ENCODE results near the gene DNASE1L2. TPM values are rescaled to one million over a fixed set of nuclear protein-coding genes. Genes with fewer than 3 reads are reported as not detected.
A peak's percentile ranks its signal among the peaks of the same experiment; 100 is the strongest.
"Not testable (repeated sequence)": the region's sequence is repeated elsewhere in the genome, so short reads cannot be mapped to it uniquely, and the experiment has no call there.

DNASE1L2 gene
- polyA plus RNA-seq, 1 donor: 0.91 TPM

DNA sequence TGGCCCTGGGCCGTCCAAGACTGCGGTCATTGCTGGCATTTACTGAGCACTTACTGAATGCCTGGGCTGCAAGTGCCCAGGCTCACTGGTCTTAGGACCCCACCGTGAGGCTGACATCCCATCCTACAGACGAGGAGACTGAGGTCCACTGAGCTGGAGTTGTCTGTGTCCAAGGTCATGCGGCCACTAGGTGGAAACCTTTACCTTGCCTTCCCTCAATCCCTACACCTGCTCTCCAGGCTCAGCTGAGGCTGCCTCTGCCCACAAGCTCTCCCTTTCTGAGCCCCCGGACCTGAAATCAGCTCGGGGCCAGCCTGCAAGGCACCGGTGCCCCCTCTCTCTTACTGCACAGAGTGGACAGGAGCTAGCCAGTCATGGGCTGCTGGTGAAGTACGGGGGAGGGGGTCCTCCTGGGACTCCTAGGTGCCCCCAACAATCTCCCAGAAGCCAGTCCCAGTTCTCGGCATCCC is 41.4 kb upstream of the DNASE1L2 start:
- WGBS (ENCODE audit: insufficient coverage, low lambda C conversion rate): no CpG with 5 or more reads among the region's 10 CpGs
- H3K9me3 ChIP-seq (ENCODE audit: control insufficient read depth, low read depth, low read length): peaks cover 6% of the 10 kb centered on the region
- H3K36me3 ChIP-seq (ENCODE audit: control insufficient read depth, insufficient read depth, low read length): no peaks in the 10 kb centered on the region
- H3K4me3 ChIP-seq (ENCODE audit: low read length): no peak overlapping the region
- peaks cover 55% of the 10 kb centered on the region for H3K27me3 ChIP-seq (ENCODE audit: control insufficient read depth, insufficient read depth, low read length)
- no peak overlapping the region for H3K27ac ChIP-seq (ENCODE audit: low read length)
- peak; percentile 48 to 53 for DNase-seq
- H3K4me1 ChIP-seq (ENCODE audit: control insufficient read depth, insufficient read depth, low read length): peaks cover 13% of the 10 kb centered on the region

GRCh38 chr16:2195322-2196161 is 40.7 kb upstream of the DNASE1L2 start:
- Histone ChIP-seq H3K27me3 (ENCODE audit: control insufficient read depth, insufficient read depth, low read length) (peaks cover 62% of the 10 kb centered on the region), H3K4me1 (ENCODE audit: control insufficient read depth, insufficient read depth, low read length) (peaks cover 13% of the 10 kb centered on the region), H3K4me3 (ENCODE audit: low read length) (peak overlapping the region; percentile 3), H3K27ac (ENCODE audit: low read length) (no peak overlapping the region), H3K9me3 (ENCODE audit: control insufficient read depth, low read depth, low read length) (peaks cover 6% of the 10 kb centered on the region), H3K36me3 (ENCODE audit: control insufficient read depth, insufficient read depth, low read length) (no peaks in the 10 kb centered on the region)
- DNase-seq: no peak
- no CpG with 5 or more reads among the region's 49 CpGs for WGBS (ENCODE audit: insufficient coverage, low lambda C conversion rate)

DNA sequence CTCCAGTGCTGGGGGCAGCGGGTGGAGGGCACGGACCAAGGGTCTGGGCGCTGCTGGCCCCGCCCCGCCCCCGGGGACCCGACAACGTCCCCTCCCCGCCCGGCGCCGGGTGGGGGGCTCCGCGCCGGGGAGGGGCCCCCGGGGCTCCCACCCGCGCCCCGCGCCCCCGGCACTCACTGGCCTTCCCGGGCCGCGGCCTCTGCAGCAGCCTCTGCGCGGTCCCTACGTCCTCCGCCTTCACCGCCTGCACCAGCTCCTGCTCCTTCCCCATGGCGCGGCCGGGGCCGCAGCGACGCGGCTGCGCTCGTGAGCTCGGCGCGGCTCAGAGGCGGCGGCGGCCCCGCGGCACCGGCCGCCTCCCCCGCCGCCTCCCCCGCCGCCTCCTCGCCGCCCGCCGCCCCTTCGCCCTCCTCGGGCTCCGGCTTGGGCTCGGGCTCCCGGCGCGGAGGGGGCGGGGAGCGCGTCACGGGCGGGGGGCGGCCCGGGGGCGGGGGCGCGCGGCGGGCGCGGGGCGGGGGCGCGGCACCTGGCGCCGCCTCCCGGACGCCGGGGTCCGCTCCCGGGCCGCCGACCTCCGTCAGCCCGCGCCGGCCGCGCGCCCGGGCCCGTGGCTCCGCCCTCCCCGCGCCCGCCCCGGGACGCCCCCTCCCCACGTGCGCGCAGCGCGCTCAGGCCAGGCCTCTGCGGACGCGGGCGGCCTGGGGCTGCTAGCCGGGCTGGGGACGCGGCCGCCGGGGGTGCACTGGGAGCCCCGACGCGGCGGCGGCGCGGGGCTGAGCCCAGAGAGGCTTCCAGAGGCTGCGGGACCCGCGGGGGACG is 39.9 kb upstream of the DNASE1L2 start, which contains the start of gene CASKIN1:
Gene CASKIN1, minus strand, starts transcription at position 444 of the 819 bp plus-strand sequence. Its CDS starts 173 bp downstream, at position 271.
- Histone ChIP-seq H3K36me3 (ENCODE audit: control insufficient read depth, insufficient read depth, low read length) (no peaks in the 10 kb centered on the region), H3K9me3 (ENCODE audit: control insufficient read depth, low read depth, low read length) (peaks cover 6% of the 10 kb centered on the region), H3K4me1 (ENCODE audit: control insufficient read depth, insufficient read depth, low read length) (peaks cover 13% of the 10 kb centered on the region), H3K27ac (ENCODE audit: low read length) (no peak within 1 kb of the TSS), H3K4me3 (ENCODE audit: low read length) (peak within 1 kb of the TSS; percentile 3), H3K27me3 (ENCODE audit: control insufficient read depth, insufficient read depth, low read length) (peaks cover 64% of the 10 kb centered on the region)
- no peak for DNase-seq
- WGBS (ENCODE audit: insufficient coverage, low lambda C conversion rate): no CpG with 5 or more reads among the region's 129 CpGs

DNA sequence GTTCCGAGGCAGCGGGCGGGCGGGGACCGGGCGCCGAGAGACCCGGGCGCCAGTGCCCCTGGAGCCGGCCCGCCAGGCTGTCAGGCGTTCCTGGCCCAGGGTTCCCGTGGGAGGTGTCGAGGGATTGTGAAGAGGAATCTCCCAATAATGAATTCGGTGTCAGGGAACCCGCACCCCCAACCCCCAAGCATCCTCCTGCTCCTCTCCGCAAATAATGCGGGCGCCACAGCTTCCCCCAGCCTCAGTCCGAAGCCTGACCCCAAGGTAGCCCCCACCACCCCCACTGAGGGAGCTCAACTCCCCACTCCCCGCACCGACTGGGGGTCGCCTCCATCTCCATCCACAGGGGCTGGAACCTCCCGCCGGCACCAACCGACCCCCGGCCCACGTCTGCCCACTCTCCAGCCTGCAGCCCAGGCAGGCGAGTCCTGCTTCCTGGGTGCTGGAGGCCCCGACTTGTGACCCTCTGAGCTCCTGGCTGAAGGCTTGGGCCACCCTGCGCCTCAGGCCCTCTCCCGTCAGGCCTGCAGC is 39.2 kb upstream of the DNASE1L2 start:
- WGBS (ENCODE audit: insufficient coverage, low lambda C conversion rate): no CpG with 5 or more reads among the region's 32 CpGs
- no peak for DNase-seq
- Histone ChIP-seq H3K27ac (ENCODE audit: low read length) (no peak overlapping the region), H3K36me3 (ENCODE audit: control insufficient read depth, insufficient read depth, low read length) (no peaks in the 10 kb centered on the region), H3K27me3 (ENCODE audit: control insufficient read depth, insufficient read depth, low read length) (peaks cover 64% of the 10 kb centered on the region), H3K4me1 (ENCODE audit: control insufficient read depth, insufficient read depth, low read length) (peaks cover 13% of the 10 kb centered on the region), H3K9me3 (ENCODE audit: control insufficient read depth, low read depth, low read length) (peaks cover 6% of the 10 kb centered on the region), H3K4me3 (ENCODE audit: low read length) (no peak overlapping the region)

- no CpG with 5 or more reads among the region's 6 CpGs for WGBS (ENCODE audit: insufficient coverage, low lambda C conversion rate)
- no peaks in the 10 kb centered on the region for H3K36me3 ChIP-seq (ENCODE audit: control insufficient read depth, insufficient read depth, low read length)
- H3K27ac ChIP-seq (ENCODE audit: low read length): no peak overlapping the region
- no peak overlapping the region for H3K4me3 ChIP-seq (ENCODE audit: low read length)
- peaks cover 64% of the 10 kb centered on the region for H3K27me3 ChIP-seq (ENCODE audit: control insufficient read depth, insufficient read depth, low read length)
- H3K4me1 ChIP-seq (ENCODE audit: control insufficient read depth, insufficient read depth, low read length): peaks cover 13% of the 10 kb centered on the region
- no peak for DNase-seq
- H3K9me3 ChIP-seq (ENCODE audit: control insufficient read depth, low read depth, low read length): peaks cover 6% of the 10 kb centered on the region
Observed at GRCh38 chr16:2197765-2198164, 38.5 kb upstream of the DNASE1L2 start.

GRCh38 chr16:2198283-2198682 is 38.0 kb upstream of the DNASE1L2 start:
- 100% methylated on average over 1 of the region's 4 CpGs for WGBS (ENCODE audit: insufficient coverage, low lambda C conversion rate)
- H3K27ac ChIP-seq (ENCODE audit: low read length): no peak overlapping the region
- H3K4me1 ChIP-seq (ENCODE audit: control insufficient read depth, insufficient read depth, low read length): peaks cover 13% of the 10 kb centered on the region
- no peak for DNase-seq
- H3K4me3 ChIP-seq (ENCODE audit: low read length): no peak overlapping the region
- H3K9me3 ChIP-seq (ENCODE audit: control insufficient read depth, low read depth, low read length): peaks cover 7% of the 10 kb centered on the region
- no peaks in the 10 kb centered on the region for H3K36me3 ChIP-seq (ENCODE audit: control insufficient read depth, insufficient read depth, low read length)
- peaks cover 64% of the 10 kb centered on the region for H3K27me3 ChIP-seq (ENCODE audit: control insufficient read depth, insufficient read depth, low read length)

- H3K27me3 ChIP-seq (ENCODE audit: control insufficient read depth, insufficient read depth, low read length): peaks cover 57% of the 10 kb centered on the region
- peaks cover 13% of the 10 kb centered on the region for H3K4me1 ChIP-seq (ENCODE audit: control insufficient read depth, insufficient read depth, low read length)
- no peak overlapping the region for H3K27ac ChIP-seq (ENCODE audit: low read length)
- DNase-seq: no peak
- H3K4me3 ChIP-seq (ENCODE audit: low read length): no peak overlapping the region
- no CpG with 5 or more reads among the region's 5 CpGs for WGBS (ENCODE audit: insufficient coverage, low lambda C conversion rate)
- H3K9me3 ChIP-seq (ENCODE audit: control insufficient read depth, low read depth, low read length): peaks cover 9% of the 10 kb centered on the region
- H3K36me3 ChIP-seq (ENCODE audit: control insufficient read depth, insufficient read depth, low read length): no peaks in the 10 kb centered on the region
Observed at GRCh38 chr16:2199095-2199494, 37.1 kb upstream of the DNASE1L2 start.

DNA sequence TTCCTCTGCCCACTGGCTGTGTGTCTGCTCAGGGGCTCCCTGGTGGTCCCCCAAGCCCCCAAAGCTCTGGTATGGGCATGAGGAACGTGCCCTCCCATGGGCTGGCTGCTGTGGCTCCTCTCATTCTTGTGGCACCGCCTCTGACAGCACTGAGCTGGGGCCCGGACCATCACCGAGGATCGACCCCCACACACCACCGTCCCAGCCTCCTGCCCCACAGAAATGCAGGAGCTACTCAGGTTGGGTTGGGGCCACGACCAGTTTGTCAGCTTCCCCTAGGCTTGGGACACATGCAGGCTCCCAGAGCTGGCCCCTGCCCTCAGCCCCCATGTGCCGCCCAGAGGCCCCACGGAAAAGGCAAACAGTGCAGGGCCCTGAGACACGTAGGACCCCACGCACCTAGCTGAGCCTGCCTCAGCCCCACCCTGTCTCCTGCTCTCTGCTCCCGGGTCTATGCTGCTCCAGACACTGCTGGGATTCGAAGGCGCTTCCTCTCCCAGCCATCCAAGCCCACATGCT is 36.6 kb upstream of the DNASE1L2 start:
- no CpG with 5 or more reads among the region's 14 CpGs for WGBS (ENCODE audit: insufficient coverage, low lambda C conversion rate)
- no peak for DNase-seq
- Histone ChIP-seq H3K27ac (ENCODE audit: low read length) (no peak overlapping the region), H3K4me1 (ENCODE audit: control insufficient read depth, insufficient read depth, low read length) (peaks cover 13% of the 10 kb centered on the region), H3K9me3 (ENCODE audit: control insufficient read depth, low read depth, low read length) (peaks cover 9% of the 10 kb centered on the region), H3K27me3 (ENCODE audit: control insufficient read depth, insufficient read depth, low read length) (peaks cover 52% of the 10 kb centered on the region), H3K4me3 (ENCODE audit: low read length) (no peak overlapping the region), H3K36me3 (ENCODE audit: control insufficient read depth, insufficient read depth, low read length) (no peaks in the 10 kb centered on the region)

DNA sequence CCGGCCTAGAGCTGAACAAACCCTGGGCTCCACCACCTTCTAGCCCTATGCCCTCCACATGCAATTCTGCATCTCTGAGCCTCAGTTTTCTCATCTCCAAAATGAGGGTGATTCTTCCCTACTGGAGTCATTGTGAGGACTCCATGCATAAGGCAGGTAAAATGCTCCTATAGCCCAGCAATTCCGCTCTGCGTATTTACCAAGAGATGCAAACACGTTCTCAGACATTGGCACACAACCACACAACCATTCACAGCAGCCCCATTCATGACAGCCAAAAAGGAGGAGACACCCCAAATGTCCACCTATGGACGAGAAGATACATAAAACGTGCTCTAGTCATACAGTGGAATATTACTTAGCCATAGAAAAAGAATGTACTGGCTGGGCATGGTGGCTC is 35.9 kb upstream of the DNASE1L2 start:
- H3K27ac ChIP-seq (ENCODE audit: low read length): no peak overlapping the region
- no peaks in the 10 kb centered on the region for H3K36me3 ChIP-seq (ENCODE audit: control insufficient read depth, insufficient read depth, low read length)
- no CpG with 5 or more reads among the region's 6 CpGs for WGBS (ENCODE audit: insufficient coverage, low lambda C conversion rate)
- peaks cover 9% of the 10 kb centered on the region for H3K4me1 ChIP-seq (ENCODE audit: control insufficient read depth, insufficient read depth, low read length)
- no peak for DNase-seq
- peaks cover 9% of the 10 kb centered on the region for H3K9me3 ChIP-seq (ENCODE audit: control insufficient read depth, low read depth, low read length)
- no peak overlapping the region for H3K4me3 ChIP-seq (ENCODE audit: low read length)
- H3K27me3 ChIP-seq (ENCODE audit: control insufficient read depth, insufficient read depth, low read length): peaks cover 45% of the 10 kb centered on the region

DNA sequence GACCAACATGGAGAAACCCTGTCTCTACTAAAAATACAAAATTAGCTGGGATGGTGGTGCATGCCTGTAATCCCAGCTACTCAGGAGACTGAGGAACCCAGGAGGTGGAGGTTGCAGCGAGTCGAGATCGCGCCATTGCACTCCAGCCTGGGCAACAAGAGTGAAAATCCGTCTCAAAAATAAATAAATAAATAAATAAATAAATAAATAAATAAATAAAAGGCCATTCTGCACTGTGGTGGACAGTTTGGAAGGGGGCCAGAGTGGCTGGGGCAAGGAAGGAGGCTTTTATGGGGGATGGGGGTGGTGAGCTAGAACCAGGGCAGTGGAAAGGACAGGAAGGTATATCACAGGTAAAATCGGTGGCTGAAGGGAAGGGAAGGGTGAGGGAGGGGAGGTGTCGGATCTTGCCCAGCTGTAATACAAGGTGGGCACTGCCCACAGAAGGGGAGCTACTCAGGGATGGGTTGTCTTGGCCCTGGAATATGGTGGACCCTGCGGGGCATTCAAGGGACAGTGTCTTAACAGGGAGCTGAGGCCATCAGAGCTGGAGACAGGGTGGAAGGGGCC is 33.0 kb upstream of the DNASE1L2 start:
- not testable (repeated sequence) for H3K27ac ChIP-seq (ENCODE audit: low read length); H3K4me3 ChIP-seq (ENCODE audit: low read length); DNase-seq; H3K9me3 ChIP-seq (ENCODE audit: control insufficient read depth, low read depth, low read length)
- peaks cover 11% of the 10 kb centered on the region for H3K4me1 ChIP-seq (ENCODE audit: control insufficient read depth, insufficient read depth, low read length)
- H3K27me3 ChIP-seq (ENCODE audit: control insufficient read depth, insufficient read depth, low read length): peaks cover 25% of the 10 kb centered on the region
- peaks cover 16% of the 10 kb centered on the region for H3K36me3 ChIP-seq (ENCODE audit: control insufficient read depth, insufficient read depth, low read length)
- 93% methylated on average over 2 of the region's 8 CpGs for WGBS (ENCODE audit: insufficient coverage, low lambda C conversion rate)

Measured in large intestine (tissue), 3 donors.